ENCODE results near the gene SUV39H1.
"Not testable (repeated sequence)": the region's sequence is repeated elsewhere in the genome, so short reads cannot be mapped to it uniquely, and the experiment has no call there.

SUV39H1 gene
- total RNA-seq, result 13.9 to 16.3 reads per million in 2 donors

DNA sequence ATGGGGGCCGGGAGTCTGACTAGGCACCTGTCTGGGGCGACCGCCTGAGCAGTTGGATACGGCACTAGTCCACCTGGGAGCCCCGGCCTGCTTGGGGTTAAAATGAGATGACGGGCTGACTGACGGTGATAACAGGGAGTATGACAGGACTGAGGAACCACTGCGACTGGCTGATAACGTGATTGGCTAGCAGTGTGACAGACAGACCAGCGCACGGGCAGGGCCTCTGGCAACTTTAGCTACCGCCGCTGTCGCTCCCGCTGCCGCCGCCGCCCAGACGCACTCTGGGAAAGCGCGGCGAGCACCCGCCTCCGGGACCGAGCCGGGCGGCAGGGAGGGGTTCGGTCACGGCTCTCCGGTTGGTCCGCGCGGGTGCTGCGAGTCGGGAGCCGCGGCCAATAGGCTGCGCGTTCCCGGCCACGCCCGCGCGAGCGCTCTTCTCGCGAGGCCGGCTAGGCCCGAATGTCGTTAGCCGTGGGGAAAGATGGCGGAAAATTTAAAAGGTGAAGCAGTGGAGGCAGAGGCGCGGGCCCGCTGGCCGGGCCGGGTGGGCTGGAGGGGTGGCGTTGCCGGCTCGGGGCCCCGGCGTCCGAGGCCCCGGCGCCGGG is at the start of gene SUV39H1:
Gene SUV39H1 (plus strand): TSS at position 434 of the 608 bp plus-strand sequence. CDS start 51 bp downstream, at position 485.
- peak; percentile 79 for DNase-seq

DNA sequence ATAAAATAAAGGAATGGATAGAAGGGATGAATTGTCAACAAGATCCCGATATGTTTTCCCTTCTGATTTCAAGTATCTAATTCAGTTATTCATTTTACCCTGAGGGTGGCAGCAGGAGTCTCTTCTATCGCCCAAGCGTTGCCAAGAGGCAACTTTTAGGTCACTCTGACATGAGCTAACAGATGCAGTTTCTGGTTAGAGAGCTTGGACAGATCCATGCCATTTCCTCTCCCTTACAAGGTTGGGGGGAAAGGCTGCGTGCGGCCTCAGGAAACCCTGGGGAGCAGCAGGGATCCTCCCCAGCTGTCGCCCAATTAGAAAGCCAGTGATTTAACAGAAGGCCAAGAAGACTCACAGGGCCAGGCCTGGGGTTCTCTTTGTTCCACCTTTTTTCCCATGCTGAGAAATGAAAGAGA is 48.2 kb upstream of the SUV39H1 start:
- DNase-seq, result no peak

DNA sequence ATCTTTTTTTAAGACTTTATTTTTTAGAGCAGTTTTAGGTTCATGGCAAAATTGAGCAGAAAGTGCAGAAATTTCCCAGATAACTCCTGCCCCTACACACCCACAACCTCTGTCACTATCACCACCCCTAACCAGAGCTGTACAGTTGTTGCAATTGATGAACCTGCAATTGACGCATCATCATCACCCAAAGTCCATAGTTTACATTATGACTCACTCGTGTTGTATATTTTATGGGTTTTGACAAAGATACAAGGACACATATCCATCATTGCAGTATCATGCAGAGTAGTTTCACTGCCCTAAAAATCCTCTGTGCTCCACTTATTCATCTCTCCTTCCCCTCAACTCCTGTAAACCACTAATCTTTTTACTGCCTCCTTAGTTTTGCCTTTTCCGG is 47.4 kb upstream of the SUV39H1 start:
- DNase-seq, result no peak

- not testable (repeated sequence) for DNase-seq
These were observed 44.4 kb upstream of the SUV39H1 start for GRCh38 chrX:48652055-48652579.

DNA sequence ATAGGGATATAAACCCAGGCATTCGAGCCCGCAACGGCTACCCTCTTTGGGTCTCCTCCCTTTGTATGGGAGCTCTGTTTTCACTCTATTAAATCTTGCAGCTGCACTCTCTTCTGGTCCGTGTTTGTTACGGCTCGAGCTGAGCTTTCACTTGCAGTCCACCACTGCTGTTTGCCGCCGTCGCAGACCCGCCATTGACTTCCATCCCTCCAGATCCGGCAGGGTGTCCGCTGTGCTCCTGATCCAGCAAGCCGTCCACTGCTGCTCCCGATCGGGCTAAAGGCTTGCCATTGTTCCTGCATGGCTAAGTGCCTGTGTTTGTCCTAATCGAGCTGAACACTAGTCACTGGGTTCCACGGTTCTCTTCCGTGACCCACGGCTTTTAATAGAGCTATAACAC is 41.8 kb upstream of the SUV39H1 start:
- DNase-seq, result not testable (repeated sequence)

GRCh38 chrX:48659686-48660085 is 36.8 kb upstream of the SUV39H1 start:
- DNase-seq, result not testable (repeated sequence)

- DNase-seq, result no peak
These were observed 33.3 kb upstream of the SUV39H1 start for GRCh38 chrX:48663241-48663640.

DNA sequence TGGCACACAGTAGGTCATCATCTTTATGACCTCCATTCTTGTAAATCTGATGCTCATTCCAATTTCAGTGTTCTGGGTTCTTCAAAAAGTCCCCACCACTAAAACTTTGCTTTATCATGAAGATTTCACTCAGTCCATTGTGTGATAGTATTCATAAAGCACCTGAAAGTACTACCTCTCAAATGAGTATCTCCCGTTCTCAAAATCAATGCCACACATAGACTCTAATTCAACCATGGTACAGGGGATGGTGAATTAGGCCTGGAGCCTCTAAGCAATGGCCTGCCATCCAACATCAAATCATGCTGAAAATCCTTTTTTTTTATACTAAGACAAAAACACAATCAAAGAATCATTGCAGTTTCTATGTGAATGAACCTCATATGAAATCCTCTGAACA is 32.4 kb upstream of the SUV39H1 start:
- no peak for DNase-seq

DNA sequence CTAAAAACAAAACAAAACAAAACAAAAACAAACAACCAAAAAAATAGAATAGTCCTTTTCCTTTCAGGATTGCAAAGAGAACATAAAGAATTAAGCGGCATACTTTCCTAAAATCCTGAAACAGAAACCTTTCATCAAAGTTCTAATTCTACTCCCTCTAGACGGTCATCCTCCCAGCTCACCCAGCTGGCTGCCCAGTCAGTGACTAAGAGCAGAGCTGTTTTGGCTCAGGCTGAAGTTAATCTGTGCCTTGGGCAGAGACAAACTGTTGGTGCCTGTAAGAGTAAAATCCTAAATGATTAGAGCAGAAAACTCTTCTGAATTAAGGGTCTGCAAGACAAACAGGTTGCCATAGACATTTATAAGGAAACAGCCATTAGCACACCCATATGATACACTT is 30.5 kb upstream of the SUV39H1 start:
- DNase-seq, result no peak

DNA sequence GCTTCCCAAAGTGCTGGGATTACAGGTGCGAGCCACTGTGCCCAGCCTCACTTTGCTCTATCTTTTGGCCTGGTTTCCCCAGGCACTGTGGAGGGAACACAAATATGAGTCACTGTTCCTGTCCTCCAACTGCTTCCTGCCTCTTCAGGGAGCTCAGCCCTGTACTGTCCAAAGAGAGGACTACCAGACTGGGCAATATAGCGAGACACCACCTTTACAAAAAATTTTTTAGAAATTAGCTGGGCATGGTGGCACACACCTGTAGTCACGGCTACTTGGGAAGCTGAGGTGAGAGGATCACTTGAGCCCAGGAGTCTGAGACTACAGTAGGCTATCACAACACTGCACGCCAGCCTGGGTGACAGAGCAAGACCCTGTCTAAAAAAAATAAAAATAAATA is 29.9 kb upstream of the SUV39H1 start:
- DNase-seq, result no peak

GRCh38 chrX:48667509-48667908 is 29.0 kb upstream of the SUV39H1 start:
- DNase-seq, result no peak

- not testable (repeated sequence) for DNase-seq
These were observed 28.3 kb upstream of the SUV39H1 start for GRCh38 chrX:48668187-48668586.

DNA sequence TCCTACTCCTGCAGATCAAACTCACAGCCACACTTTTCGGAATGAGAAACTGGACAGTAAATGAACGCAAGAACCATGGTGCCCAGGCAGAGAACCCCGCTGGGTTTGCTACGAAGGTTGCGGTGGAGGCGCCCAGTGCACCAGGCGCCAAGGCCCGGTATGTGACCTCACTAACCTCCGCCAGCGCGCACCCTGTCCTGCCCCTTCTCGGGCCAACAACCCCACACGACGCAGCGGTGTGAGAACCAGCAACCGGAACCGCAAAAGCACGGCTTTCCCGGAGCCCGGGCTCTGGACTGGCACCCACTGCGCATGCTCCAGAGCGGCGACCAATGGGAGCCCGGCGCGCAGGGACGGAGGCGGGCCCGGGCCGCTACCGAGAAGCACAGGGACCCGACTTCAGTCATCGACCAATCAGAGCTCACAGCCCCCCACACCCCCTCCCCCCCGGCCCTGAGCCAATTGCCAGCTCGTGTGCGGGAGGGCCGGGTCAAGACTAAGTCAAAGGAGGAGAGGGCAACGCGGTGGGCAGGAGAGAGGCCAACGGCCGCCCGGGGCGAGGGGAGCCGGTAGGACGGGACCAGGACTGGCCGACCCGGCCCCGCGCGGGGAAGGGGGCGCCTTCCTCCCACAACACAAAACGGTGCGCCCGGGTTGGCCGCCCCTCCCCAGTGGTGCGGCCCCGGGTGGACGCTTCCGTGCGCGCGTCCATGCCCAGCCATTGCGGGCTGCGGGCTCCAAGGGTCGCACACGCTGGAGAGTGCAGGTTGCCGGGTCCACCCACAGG is 20.2 kb upstream of the SUV39H1 start:
- peak; percentile 82 for DNase-seq

- no peak for DNase-seq
These were observed 19.7 kb upstream of the SUV39H1 start for GRCh38 chrX:48676893-48677270.

GRCh38 chrX:48677516-48677915 is 19.0 kb upstream of the SUV39H1 start:
- DNase-seq, result no peak

- DNase-seq, result not testable (repeated sequence)
These were observed 16.1 kb upstream of the SUV39H1 start for GRCh38 chrX:48680467-48680866.

- not testable (repeated sequence) for DNase-seq
These were observed 15.6 kb upstream of the SUV39H1 start for GRCh38 chrX:48680925-48681324.

DNA sequence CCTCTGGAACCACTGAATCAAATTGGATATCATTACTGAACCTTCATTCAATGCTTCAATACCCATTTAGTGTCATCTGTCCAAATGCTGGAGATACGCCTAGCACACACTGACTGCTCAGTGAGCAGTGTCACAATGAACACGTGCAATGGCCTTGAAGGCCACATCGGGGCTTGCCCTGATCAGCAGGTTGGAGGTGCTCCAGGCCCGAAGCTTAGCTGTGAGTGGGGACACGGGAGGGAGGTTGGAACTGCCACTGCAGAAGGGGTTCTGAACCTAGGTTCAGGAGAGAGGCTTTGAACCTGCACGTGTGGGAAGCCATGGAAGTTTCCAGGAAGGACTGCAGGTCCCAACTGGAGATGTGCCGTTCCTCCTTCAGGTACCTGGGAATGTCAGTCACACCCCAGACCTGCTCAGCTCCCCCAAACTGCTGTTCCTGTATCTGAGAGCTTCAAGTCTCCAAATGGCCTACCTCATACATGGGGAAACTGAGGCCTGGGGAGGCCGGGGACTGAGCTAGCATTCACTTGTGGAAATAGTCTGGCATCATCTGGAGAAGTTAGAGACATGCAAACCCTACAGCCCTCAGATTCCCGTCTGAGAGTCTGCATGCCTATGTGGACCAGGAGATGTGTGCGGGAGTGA is 14.9 kb upstream of the SUV39H1 start:
- DNase-seq, result no peak

DNA sequence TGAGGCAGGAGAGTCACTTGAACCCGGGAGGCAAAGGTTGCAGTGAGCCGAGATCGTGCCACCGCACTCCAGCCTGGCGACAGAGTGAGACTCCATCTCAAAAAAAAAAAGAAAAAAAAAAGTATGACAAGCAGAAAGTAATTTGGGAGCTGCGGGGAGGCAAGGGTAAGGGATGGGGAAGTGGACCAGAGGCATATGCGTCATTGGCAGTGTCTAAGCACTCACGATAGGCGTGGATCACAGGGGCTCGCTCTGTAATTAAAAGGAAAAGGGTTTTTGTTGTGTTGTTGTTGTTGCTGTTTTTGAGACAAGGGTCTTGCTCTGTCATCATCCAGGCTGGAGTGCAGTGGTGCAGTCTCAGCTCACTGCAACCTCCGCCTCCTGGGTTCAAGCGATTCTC is 13.7 kb upstream of the SUV39H1 start:
- DNase-seq, result not testable (repeated sequence)

- no peak for DNase-seq
These were observed 13.0 kb upstream of the SUV39H1 start, which contains the start of gene WAS for GRCh38 chrX:48683411-48683982. Gene WAS (plus strand): TSS chrX:48683799. CDS start chrX:48683854, 55 bp downstream.

DNA sequence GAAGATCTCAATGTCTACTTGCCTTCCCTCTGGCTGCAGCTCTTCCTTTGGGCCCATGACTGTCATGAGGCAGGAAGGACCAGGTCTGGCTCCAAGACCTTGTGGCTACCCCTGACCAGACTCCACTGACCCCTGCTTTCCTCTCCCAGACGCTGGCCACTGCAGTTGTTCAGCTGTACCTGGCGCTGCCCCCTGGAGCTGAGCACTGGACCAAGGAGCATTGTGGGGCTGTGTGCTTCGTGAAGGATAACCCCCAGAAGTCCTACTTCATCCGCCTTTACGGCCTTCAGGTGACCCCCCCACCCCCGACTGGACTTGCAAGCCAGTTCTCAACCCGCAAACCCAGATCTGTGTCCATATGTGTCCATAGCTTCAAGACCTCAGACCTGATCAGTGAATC is 12.4 kb upstream of the SUV39H1 start:
- DNase-seq, result no peak

- no peak for DNase-seq
These were observed 11.1 kb upstream of the SUV39H1 start for GRCh38 chrX:48685416-48685815.

DNA sequence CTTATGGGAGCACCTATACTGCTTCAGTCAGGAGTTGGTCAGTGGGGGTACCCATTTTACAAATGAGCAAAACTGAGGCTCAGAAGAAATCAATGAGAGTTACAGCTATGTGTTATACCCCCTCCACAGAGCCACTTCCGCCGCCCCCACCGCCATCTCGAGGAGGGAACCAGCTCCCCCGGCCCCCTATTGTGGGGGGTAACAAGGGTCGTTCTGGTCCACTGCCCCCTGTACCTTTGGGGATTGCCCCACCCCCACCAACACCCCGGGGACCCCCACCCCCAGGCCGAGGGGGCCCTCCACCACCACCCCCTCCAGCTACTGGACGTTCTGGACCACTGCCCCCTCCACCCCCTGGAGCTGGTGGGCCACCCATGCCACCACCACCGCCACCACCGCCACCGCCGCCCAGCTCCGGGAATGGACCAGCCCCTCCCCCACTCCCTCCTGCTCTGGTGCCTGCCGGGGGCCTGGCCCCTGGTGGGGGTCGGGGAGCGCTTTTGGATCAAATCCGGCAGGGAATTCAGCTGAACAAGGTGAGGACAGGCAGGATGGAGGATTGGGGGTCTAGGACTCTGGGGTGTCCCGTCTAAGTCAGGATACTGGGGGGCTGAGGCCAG is 7.9 kb upstream of the SUV39H1 start:
- no peak for DNase-seq
